IMR-90 (cell line): Measurements from ENCODE around the gene ARGFX. TPM values are rescaled to one million over a fixed set of nuclear protein-coding genes. Genes with fewer than 3 reads are reported as not detected.

Experiments
- ATAC-seq: fragments of 200-7000 bp; cut with Tn5 transposase; 2 replicates; pipeline ENCODE4 v1.9.1; 2020; ENCODE audit warnings: low read depth, mild to moderate bottlenecking, moderate library complexity
- BruUV-seq: library from RNA; stranded (reverse); fragments of 400-500 nt; replicated peaks from 2 replicates; lab custom pipeline; 2021; lab: Mats Ljungman, UMichigan
- CTCF ChIA-PET: fragments of 300-600 bp; formaldehyde crosslinking; extraction: SDS; loops from one replicate; lab custom pipeline; 2021; ENCODE audit warnings: antibody characterized with exemption; lab: Yijun Ruan, JAX
- POLR2A ChIA-PET: fragments of 300-600 bp; sonication (Branson Sonifier 250); formaldehyde crosslinking; loops from one replicate; lab custom pipeline; 2022; ENCODE audit warnings: antibody characterized with exemption; ENCODE audit not compliant: unreplicated experiment; lab: Charles Lee
- DNase-seq: peaks from one replicate; pipeline ENCODE4 v3.0.0; 2013
- H2AFZ ChIP-seq: replicated peaks from 2 replicates; pipeline ENCODE3; 2013; ENCODE audit warnings: low read length, mild to moderate bottlenecking; ENCODE audit not compliant: poor library complexity
- H2AK5ac ChIP-seq: 2 replicates; pipeline ENCODE4 v1.6.1; 2013; ENCODE audit warnings: low read depth, low read length, inconsistent platforms
- H2AK9ac ChIP-seq: replicated peaks from 2 replicates; pipeline ENCODE3; 2013; ENCODE audit warnings: mild to moderate bottlenecking, low read depth, low read length, moderate library complexity; ENCODE audit not compliant: poor library complexity
- H2BK120ac ChIP-seq: 2 replicates; pipeline ENCODE4 v1.6.1; 2013; ENCODE audit warnings: low read depth, low read length, inconsistent platforms
- H2BK15ac ChIP-seq: 3 replicates; pipeline ENCODE4 v1.6.1; 2013; ENCODE audit warnings: low read depth, low read length, inconsistent platforms
- H2BK20ac ChIP-seq: 2 replicates; pipeline ENCODE4 v1.6.1; 2013; ENCODE audit warnings: low read depth, mild to moderate bottlenecking, inconsistent platforms, low read length, moderate library complexity
- H2BK5ac ChIP-seq: 2 replicates; pipeline ENCODE4 v1.6.1; 2013; ENCODE audit warnings: mild to moderate bottlenecking, low read depth, low read length, inconsistent platforms; ENCODE audit not compliant: poor library complexity, severe bottlenecking
- H3K14ac ChIP-seq: replicated peaks from 2 replicates; pipeline ENCODE4 v1.6.1; 2013; ENCODE audit warnings: low read depth, low read length, inconsistent platforms
- H3K18ac ChIP-seq: 2 replicates; pipeline ENCODE4 v1.6.1; 2013; ENCODE audit warnings: low read depth, low read length, control low read depth
- H3K23ac ChIP-seq: 2 replicates; pipeline ENCODE4 v1.6.1; 2013; ENCODE audit warnings: low read depth, low read length, inconsistent platforms
- H3K27ac ChIP-seq: 2 replicates; pipeline ENCODE4 v1.5.1; 2013; ENCODE audit warnings: mild to moderate bottlenecking, control low read depth, low read length; ENCODE audit not compliant: insufficient read depth
- H3K27me3 ChIP-seq: 2 replicates; pipeline ENCODE4 v1.6.1; 2013; ENCODE audit warnings: low read length; ENCODE audit not compliant: control insufficient read depth, insufficient read depth
- H3K36me3 ChIP-seq: 2 replicates; pipeline ENCODE4 v1.6.1; 2013; ENCODE audit warnings: low read length, mixed read lengths; ENCODE audit not compliant: control insufficient read depth, insufficient read depth
- H3K4ac ChIP-seq: 2 replicates; pipeline ENCODE4 v1.6.1; 2013; ENCODE audit warnings: low read depth, low read length, inconsistent platforms
- H3K4me1 ChIP-seq: 2 replicates; pipeline ENCODE4 v1.6.1; 2013; ENCODE audit warnings: low read length, mixed read lengths; ENCODE audit not compliant: control insufficient read depth, insufficient read depth
- H3K4me2 ChIP-seq: 2 replicates; pipeline ENCODE4 v1.6.1; 2013; ENCODE audit warnings: low read depth, mild to moderate bottlenecking, control low read depth, low read length, moderate library complexity
- H3K4me3 ChIP-seq: 2 replicates; pipeline ENCODE4 v1.5.1; 2013; ENCODE audit warnings: low read depth, mild to moderate bottlenecking, control low read depth, low read length, moderate library complexity; ENCODE audit not compliant: insufficient read depth
- H3K56ac ChIP-seq: 2 replicates; pipeline ENCODE4 v1.6.1; 2013; ENCODE audit warnings: low read length, inconsistent platforms; ENCODE audit not compliant: insufficient read depth; ENCODE audit errors: extremely low read depth
- H3K79me1 ChIP-seq, 2 experiments: 2 replicates each; pipeline ENCODE4 v1.6.1; 2013; ENCODE audit warnings: low read length in 2 of 2, inconsistent platforms in 1 of 2, low read depth in 1 of 2
- H3K9ac ChIP-seq: 2 replicates; pipeline ENCODE4 v1.6.1; 2013; ENCODE audit warnings: low read depth, low read length, control low read depth
- H3K9me1 ChIP-seq: 2 replicates; pipeline ENCODE4 v1.6.1; 2013; ENCODE audit warnings: low read length, inconsistent platforms; ENCODE audit not compliant: insufficient read depth
- H3K9me3 ChIP-seq: 2 replicates; pipeline ENCODE4 v1.6.1; 2013; ENCODE audit warnings: low read length; ENCODE audit not compliant: control insufficient read depth, insufficient read depth
- H4K20me1 ChIP-seq: 2 replicates; pipeline ENCODE4 v1.6.1; 2013; ENCODE audit warnings: low read length, inconsistent platforms; ENCODE audit not compliant: insufficient read depth
- H4K5ac ChIP-seq: 2 replicates; pipeline ENCODE4 v1.6.1; 2013; ENCODE audit warnings: mild to moderate bottlenecking, low read depth, low read length, control low read depth
- H4K8ac ChIP-seq, 2 experiments: 2 replicates each; pipeline ENCODE4 v1.6.1; 2013; ENCODE audit warnings: low read depth in 2 of 2, low read length in 2 of 2, control low read depth in 1 of 2, inconsistent platforms in 1 of 2
- H4K91ac ChIP-seq: 2 replicates; pipeline ENCODE4 v1.6.1; 2013; ENCODE audit warnings: low read depth, low read length, inconsistent platforms; ENCODE audit not compliant: insufficient read depth
- CHD1 ChIP-seq: IDR thresholded peaks from 2 replicates; pipeline ENCODE4 v1.6.1; 2012; ENCODE audit warnings: low read depth, low read length, improper control_type of control experiment
- MXI1 ChIP-seq: IDR thresholded peaks from 2 replicates; pipeline ENCODE4 v1.6.1; 2012; ENCODE audit warnings: low read depth, mild to moderate bottlenecking, low read length, moderate library complexity, borderline replicate concordance
- NFE2L2 ChIP-seq: fragments of 150-350 bp; IDR thresholded peaks from 2 replicates; pipeline ENCODE4 v1.6.1; 2016; ENCODE audit warnings: low read depth, mild to moderate bottlenecking, low read length
- WGBS, 2 experiments: methylation state at CpG; one replicate each; pipeline versions ENCODE4 v1.1.5 to v1.1.7; 2013; ENCODE audit warnings: missing lambda C conversion rate in 2 of 2; ENCODE audit not compliant: insufficient read length in 1 of 2; ENCODE audit errors: extremely low coverage in 2 of 2; 5-methylcytosine and 5-hydroxymethylcytosine counted together
- dilution Hi-C: fragments of 300-500 bp; cut with HindIII; formaldehyde crosslinking; loops from one replicate; pipeline ENCODE4 v1.14.3; 2018; ENCODE audit warnings: low sequenced_read_pairs; ENCODE audit not compliant: unreplicated experiment
- in situ Hi-C: fragments of 300-500 bp; cut with MboI; formaldehyde crosslinking; loops from 3 replicates; pipeline ENCODE4 v1.14.3; 2019; ENCODE audit warnings: low sequenced_read_pairs, inconsistent platforms, mixed read lengths
- intact Hi-C: fragments of 100-400 bp; cut with micrococcal nuclease; formaldehyde crosslinking; loops from 2 replicates; pipeline ENCODE4 v1.10.0; 2022
- polyA plus RNA-seq, 3 experiments: library from polyadenylated mRNA; depleted of rRNA; stranded (reverse); fragments of >200 nt; gene quantifications; 2 replicates each; pipeline ENCODE4 v1.2.3, GENCODE V29; 2012; ENCODE audit warnings: low replicate concordance in 1 of 3
- total RNA-seq: library from RNA; depleted of rRNA; stranded (reverse); fragments of >200 nt; gene quantifications from 2 replicates; pipeline ENCODE4 v1.2.3, GENCODE V29; 2012

Gene ARGFX
- total and polyA plus RNA-seq, 2 of the 4 experiments (the other 2 are of a cell fraction) = not detected

DNA sequence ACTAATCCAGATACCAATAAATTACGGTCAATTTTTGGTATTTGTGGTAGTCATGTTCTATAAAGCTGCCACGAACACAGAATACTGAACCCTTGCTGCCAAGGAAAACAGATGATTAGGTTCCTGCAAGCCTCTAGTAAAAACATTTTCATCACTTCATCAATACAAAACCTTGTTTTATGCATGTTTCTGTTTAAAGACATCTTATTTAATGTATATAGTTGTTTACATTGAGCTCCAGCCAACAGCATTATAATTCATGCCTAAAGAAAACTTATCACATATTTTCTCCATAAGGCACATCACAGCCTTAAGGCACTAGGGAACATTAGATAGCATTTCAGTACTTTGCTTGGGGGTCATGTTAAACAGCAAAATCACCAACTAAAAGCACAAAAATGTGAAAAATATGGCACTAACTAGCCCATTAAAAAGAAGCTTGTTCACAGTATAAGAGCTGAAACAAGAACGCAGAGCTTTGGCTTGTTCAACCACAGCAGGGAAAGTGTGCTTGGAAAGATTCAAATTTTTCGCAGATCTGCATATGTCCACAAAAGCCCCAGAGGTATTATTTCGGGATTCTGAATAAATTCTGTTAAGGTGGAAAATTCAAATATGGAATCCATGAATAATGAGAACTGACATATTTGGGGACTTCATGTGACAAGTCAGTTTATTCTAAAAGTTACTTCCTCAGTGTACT, 49.6 kb upstream of the ARGFX start:
- Histone ChIP-seq H3K27ac (no peak overlapping the region; the same call in 1 of the 2 replicates), H2BK20ac (no peak overlapping the region), H4K8ac (no peak overlapping the region; a peak in 1 of 4 replicates), H3K18ac (no peak overlapping the region), H4K91ac (no peak overlapping the region), H2AK9ac (no peak overlapping the region), H3K9me3 (no peaks in the 10 kb centered on the region), H3K4me1 (no peaks in the 10 kb centered on the region; the same call in 1 of the 2 replicates), H2BK5ac (no peak overlapping the region), H2AK5ac (no peak overlapping the region), H3K36me3 (peaks cover 1% of the 10 kb centered on the region; the same call in 1 of the 2 replicates), H2BK15ac (no peak overlapping the region), H3K79me1 (peaks cover 0 to 15% of the 10 kb centered on the region in 2 experiments; a peak in 3 of 4 replicates), H3K9me1 (peaks cover 3% of the 10 kb centered on the region; the same call in 1 of the 2 replicates), H3K4me3 (no peak overlapping the region), H3K27me3 (no peaks in the 10 kb centered on the region), H4K20me1 (no peaks in the 10 kb centered on the region), H3K9ac (no peak overlapping the region), H3K4ac (no peak overlapping the region), H3K4me2 (no peak overlapping the region), H2BK120ac (no peak overlapping the region), H3K23ac (no peak overlapping the region), H3K14ac (no peak overlapping the region), H3K56ac (no peak overlapping the region), H2AFZ (no peak overlapping the region), H4K5ac (no peak overlapping the region)
- intact Hi-C loops = no loop called here
- ChIA-PET CTCF (interaction anchor here (0.6 kb wide), 1 partner anchor 472 kb away, joined by 6 read pairs; no protein-coding TSS in a partner anchor), POLR2A (no interaction called here)
- DNase-seq (peak; percentile 11), ATAC-seq (0 out of 2 replicates have a peak, but pooled peaks have one; percentile 32)
- dilution Hi-C loops = no loop called here
- no CpG with 5 or more reads among the region's 5 CpGs for WGBS, 2 experiments
- no TSS peak for BruUV-seq
- in situ Hi-C loops = loop anchor here (25.0 kb wide), 1 partner anchor 106 kb away; no protein-coding TSS in a partner anchor
- TF ChIP-seq CHD1 (no peak), NFE2L2 (no peak), MXI1 (no peak)
